GM19035 (cell line): ENCODE data around the gene RNF220.

Experiments used
- ATAC-seq: cut with Tn5 transposase; IDR thresholded peaks from one replicate; pipeline ENCODE4 v1.9.1; 2021; ENCODE audit not compliant: unreplicated experiment

The RNF220 gene

DNA sequence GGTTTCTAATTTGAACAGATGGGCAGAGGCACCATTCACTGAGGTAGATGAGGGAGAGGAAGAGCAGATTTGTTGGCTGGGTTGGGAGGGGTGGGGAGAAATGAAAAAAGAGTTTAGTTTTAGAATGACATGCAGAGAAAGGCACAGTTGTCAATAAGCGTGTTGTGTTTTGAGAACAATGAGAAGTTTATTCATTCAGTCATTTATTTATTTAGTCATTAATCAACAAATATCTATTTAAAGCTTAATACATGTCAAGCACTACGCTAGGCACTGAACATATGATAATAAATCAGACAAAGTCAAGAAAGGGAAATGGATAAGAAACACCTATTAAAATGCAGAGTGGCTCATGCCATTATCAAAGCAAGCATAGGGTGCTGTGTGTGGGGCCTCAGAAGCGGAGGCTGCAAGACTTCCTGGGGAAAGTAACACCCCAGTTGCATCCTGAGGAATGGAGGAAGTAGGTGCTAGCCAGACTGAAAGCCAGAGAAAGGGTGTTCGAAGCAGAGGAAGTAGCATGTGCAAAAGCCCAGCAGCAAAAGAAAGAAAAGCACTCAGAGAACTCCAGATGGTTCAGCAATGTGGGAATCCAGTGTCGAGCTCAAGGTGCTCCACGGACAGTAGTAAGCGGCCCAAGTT lies 114.1 kb downstream of the RNF220 start:
- no peak for ATAC-seq

DNA sequence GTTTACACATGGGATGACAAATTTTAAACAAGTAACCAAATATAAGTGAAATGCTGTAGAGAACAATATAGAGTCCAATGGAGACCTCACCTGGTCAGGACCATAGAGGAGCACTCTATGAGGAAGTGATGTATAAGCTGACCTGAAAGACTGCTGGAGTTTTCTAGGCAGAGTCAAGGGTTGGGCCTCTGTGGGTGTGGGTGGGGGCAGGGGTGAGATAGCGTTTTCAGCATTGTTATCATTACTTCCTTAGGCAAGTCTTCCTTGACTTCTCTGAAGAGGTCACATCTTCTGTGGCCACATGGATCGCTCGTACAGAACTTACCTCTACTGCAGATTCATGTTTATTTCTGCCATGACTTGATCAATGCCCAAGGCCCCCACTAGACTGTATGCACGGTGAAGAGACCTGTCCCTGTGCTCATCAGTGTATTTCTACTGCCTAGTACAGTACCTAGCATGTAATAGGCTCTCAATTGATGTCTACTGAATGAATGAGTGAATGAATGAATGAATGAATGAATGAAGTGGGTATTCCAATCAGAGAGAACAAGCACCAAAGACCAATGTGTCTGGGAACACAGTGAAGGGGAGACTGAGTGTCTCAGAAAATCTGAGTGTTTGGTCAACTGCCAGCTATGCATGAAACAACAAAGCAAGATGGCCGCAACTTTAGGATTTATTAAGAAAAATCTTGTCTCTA lies 116.5 kb downstream of the RNF220 start:
- ATAC-seq = no peak

DNA sequence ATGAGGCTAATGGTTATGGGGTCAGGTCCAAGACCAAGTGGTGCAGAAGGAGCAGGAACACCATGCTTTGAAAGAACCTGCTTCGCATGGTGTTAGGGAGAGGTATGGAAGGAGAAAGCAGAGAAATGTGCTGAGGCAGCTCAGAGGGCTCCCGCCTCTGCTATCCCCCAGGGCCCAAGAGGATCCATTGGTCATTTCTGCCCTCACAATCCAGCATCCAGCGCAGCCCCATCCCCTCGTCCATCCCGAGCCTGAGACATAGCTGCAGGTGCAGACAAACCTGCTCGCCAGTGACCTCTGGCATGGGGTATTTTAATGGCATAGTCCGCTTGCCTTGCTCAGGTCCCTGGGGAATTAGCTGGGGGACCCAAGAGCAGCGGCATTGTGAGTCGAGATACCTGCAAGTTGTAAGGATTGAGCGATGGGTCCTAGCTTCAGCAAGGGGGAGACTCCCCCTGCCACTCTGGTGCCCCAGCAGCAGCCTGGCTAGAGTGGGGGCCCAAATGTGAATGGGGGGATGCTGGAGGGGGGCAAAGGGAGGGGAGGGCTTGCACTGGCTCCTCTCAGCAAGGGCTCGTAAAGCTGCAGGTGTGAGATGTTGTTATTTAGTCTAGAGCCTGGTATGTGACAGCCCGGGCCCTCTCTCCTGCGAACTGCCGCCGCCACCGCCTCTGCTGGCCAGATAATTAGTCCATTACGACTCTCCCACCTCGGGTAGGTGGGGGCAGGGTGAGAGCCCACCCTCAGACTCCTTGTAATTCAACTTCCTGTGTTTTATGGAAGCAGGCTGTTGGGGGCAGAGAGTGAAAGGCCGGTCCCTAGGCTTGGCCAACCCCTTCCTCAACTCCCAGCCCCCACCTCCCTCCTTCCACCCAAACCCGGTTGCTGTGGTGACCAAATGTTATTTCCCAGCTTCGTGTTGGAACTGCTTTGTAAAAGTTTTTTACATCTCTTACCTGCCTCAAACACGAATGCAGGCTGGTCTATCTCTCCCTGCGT lies 118.8 kb downstream of the RNF220 start:
- no peak for ATAC-seq

DNA sequence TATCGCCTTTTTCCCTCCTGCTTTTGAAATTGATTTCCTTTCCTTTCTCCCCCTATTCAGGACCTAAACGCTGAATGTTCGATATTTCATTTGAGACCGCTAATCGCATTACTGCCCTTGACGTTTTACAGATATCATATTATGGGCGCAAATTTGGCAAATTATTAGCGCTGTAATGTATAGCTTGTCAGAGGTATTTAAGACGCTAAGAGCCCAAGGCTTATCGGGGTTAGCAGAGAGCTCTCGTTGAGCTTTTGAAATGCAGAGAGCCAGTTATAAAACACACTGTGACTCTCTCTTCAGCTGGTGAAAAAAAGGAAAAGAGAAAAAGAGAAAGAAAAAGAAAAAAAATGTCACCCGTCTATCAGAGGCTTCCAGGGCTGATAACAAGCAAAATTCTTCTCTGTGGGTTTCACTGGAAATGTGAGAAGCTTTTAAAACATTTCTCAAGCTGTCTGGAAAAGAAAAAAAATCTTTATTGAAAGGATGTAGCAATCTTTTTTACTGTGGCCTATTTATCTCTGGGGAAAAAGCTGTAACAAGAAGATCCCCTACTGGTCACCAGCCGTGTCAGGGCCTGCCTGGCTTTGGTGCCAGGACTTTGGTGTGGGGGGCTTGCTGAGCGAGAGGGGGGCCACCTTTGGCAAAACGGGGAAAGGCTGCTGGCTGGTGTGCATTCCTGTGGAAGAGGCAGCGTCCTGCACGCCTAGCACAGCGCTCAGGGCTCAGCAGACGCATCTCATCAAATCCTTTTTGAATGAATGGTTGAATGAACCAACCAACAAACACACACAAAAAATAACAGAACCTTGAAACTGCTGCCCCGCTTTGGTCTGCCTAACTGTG lies 119.8 kb downstream of the RNF220 start:
- no peak for ATAC-seq

DNA sequence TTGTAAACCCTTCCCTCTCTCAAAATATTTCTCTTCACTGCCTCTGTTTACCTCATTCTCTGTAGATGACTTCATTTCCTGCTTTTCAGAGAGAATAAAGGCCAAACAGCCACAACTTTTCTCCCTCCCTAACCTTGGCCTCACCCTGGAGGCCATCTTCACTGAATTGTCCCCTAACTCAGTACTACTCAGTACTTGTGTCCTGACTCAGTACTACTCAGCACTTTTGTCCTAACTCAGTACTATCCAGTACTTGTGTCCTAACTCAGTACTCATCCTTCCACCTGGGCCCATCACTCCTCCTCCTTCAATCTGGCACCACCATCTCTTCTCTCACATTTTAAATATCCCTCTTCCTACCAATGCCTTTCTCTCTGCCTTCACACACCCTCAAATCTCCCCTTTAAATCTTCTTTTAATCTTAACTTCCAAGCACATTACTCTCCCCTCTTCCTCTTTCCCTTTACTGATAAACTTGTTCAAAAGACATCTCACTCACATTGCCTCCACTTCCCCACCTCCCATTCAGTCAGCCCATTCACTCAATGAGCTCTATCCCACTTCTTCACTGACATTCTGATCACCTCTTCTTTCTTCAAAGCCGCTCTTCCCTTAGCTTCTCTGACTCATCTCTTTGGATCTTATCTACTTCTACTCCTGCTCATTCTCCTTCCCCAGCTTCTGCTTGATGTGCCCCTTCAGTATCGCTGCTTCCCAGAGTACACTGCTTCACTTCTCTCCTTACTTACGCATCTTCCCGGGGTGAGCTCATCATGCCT lies 121.4 kb downstream of the RNF220 start:
- ATAC-seq = no peak

DNA sequence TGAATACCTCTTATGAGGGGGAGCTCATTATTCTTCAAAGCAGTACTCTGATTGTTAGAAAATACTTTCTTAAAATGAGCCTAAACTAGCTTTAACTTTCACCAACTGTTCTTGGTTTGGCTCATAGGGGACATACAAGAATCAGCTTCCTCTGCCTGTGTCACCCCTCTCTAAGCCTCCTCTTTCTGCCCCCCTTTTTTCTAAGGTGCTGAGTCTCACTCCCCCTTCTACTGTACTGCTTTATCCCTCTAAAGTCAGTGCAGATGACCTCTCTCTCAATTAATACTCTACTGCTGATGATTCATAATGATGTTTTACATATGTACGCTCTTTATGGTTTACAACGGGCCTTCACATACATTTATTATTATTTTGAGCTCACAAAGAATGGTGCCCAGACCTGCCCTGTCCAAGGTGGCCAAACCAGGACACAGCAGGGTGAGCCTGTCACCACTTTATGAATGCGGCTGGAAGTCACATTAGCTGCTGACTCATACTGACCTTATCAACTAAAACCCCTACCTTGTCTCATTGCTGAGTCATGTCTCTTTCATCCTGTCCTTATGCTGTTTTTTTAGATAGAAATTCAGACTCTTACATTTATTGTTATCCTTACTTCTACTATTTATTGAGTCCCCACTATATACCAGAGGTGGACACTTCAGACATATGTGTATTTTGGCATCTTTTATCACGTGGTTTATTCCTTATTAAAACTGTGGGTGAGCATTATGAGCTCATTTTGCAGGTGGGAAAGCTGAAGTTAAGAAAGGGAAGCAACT lies 126.9 kb downstream of the RNF220 start:
- peak; percentile 70 for ATAC-seq

DNA sequence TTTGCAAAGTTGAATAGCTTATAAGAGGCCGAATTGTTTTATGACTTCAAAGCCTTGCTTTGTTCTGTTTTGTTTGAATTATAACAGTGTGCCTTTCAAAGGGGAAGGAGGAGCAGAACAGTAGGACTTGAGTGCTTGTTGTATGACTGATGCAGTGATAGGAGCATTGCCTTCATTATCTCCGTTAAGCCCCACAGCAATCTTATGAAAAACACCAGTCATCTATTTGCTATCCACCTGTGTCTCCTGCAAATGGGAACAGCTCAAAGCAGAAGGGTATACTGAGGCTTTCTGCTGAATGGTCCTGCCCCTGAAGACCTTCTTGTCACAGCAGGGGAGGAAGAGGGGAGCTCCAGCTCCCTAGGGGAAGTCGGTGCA lies 127.5 kb downstream of the RNF220 start:
- no peak for ATAC-seq

DNA sequence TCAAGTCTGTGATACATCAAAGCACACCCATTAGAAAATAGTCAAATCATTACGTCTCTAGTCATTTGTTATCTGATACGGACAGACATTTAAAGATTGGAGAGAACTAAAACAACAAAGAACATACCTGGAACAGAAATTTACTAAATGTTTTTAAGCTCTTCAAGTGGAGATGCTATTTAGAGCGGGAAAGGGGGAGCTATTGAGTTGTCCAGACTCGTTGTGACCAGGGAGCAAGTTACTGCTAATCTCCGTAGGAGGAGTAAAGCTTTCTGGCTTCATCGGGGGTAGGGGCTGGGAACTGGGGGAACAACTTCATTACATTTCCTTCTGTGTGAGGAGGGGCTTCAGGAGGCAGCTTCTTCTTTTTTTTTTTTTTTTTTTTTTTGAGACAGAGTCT lies 129.7 kb downstream of the RNF220 start:
- ATAC-seq = no peak

DNA sequence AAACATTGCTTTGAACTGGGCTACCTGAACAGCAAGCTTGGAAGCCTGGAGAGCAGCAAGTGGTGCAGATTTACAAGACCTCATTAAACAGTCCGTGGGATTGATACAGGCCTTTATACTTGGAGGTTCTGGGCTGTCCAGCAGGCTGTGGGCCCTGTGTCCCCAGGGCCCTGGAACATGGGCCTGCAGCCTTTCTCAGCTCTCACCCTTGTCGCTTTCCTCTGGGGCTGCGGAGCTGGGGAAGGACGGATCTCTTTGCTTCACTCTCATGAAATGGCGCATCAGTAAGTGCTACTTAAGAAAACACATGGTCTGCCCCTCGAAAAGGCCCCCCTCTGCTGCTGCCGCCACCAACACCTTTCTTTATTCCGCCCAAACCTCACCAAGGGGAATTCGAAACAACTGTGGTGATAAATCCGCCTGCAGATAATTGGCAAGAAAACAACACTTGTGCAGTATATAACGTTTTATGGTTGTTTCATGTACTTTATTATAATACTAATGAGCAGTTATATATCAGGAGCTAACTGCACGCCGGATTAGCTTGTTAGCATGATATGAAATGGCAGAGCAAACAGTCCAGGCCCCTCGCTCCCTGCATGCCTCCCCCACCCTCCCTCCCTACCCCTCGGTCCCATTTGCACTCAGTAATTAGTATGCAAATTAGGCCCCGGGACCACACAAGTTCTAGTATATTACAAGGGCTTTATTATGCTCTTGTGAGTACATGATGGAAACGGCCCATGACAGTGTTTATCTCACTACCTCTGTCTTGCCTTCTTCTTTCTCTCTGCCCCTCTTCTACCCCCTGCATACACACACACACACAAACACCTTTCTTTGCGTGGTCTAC lies 131.5 kb downstream of the RNF220 start:
- ATAC-seq = no peak

DNA sequence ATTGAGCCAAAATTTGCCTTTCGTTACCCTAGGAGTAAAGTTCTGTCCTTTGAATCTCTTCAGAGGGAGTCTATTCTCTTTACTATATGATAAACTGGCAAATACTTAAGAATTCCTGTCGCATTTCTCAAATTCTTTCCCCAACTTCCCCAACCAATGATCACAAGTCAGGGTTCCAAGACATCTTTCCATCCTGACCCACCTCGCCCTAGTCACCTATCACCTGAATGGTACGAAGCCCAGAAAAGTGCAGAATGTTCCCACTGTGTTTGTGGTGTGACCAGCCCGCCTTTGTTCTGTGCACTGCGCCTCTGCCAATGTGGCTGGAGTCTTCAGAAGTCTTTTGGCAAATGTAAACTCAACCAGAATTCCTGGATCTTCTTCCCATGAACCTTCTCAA lies 132.5 kb downstream of the RNF220 start:
- no peak for ATAC-seq

DNA sequence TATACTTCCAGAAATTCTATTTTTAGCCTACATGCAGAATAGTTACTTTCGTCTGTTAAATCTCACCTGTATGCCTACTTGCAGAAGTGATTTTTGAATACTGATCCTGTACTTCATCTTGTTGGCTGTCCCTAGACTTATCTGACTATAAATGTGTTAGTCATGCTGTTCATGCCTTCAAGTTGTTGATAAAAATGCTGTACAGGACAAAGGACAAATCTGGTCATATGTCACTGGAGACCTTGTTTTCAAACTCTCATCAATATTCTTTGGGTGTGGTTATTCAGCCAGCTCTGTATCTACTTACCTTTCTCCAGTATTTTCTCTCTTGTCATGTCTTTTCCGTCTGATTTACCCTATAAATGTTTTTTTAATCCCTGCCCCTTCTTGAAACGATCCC lies 132.9 kb downstream of the RNF220 start:
- ATAC-seq = no peak

DNA sequence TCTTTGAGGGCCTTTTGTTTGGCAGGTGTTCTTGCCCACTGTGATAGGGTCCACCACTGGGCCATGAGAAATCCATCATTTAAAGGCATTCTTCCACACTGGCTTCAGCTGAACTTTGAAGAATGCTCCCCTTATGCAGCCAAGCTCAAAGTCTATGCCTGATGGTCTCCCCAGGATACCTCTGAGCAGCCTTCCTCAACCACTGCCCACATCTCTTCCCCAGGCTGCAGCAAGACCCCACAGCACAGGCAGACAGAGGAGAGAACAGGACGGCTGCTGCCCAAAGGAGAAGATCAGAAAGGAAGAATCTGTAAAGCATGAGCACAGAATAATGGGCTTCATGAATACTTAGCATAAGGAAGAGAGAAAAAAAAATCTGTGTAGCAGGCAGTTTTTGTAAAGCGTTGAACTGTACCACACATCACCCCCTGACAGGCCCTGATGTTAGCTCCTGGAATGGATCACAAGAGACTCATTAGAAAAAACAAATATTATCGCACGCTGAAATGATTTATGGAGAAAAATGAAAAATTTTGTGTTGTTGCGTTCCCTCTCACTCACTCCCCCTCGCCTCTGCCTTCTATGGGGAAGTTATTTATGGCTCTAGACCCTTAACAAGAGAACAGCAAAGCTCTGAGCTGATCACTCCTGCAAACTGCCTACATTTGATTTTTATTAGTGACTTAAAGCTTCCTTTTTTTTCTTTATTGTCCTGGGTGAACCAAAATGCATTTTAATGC lies 135.1 kb downstream of the RNF220 start:
- no peak for ATAC-seq

DNA sequence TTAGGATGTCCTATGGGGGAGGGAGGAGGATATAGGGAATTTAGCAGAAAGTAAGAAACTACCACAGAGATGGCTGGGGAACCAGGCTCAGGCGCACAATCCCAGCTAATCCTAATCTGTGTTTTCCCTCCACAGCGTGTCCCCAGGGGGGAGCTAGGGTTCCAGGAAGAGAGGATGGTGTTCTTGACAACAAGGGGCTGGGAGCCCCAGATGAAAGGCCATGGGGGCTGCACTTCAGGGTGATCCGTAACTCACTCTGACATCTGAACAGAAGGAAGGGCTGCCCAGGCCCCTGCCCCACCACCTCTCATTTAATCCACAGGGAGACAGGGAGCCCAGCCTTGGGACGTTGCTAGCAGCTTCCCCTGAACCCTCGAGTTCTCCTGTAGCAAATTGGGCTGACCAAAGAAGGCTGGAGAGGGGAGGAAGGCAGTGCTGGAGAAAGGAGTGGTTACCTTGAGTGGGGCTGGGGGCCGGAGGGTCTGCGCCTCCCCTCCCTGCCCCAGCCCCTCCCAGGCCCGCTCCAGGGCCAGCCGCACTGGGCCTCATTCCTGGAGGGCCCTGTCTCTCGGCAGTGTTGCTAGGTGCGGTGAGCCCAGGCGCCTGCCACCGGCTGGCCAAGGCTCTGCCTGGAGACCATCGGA lies 137.5 kb downstream of the RNF220 start:
- ATAC-seq = no peak

DNA sequence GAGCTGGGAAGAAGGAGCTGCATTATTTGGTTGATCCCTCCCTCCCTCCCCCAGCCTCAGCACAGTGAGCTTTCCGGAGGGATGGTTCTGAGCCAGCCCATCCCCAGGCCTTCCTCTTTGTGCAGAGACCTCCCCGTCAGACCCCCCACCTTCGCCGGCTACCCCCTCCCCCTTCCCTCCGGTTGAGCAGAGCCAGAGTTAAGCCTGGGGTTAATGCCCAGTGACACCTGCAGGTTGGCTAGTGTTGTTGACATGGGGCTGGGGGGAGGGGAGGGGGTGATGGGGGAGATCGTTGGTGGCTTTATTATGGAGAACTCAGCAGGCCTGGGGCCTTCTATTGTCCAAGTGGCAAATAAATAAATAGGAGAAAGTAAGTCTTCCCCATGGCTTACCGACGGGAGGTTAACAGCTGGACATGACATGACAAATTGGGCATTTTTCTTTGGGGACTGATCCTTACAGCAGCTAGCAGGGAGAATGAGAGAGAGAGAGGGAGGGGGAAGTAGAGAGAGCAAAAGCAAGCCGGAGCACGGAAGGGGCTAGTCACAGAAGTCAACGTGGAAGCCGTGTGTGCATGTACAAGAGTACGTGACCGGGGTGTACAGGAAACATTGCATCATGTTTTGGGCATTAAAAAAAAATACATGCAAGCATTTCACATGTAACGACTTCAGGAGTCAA lies 138.1 kb downstream of the RNF220 start:
- no peak for ATAC-seq

DNA sequence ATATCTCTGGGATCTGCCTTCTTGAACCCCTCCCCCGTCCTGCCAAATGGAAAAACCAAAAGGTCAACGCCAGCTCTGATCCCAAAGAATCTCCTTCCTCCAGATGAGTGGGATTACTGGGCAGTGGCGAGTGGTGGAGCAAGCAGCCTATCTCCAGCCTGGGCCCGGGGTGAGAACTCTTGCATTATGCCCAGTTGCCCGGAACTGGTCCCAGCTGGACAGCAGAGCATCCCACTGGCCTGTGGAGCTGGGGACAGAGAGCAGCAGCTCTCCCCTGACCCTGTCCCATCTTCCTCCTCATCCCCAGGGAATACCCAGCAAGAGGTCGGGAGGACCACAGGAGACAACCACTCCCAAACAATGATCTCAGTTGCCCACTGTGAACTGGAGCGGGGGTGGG lies 138.7 kb downstream of the RNF220 start:
- no peak for ATAC-seq

DNA sequence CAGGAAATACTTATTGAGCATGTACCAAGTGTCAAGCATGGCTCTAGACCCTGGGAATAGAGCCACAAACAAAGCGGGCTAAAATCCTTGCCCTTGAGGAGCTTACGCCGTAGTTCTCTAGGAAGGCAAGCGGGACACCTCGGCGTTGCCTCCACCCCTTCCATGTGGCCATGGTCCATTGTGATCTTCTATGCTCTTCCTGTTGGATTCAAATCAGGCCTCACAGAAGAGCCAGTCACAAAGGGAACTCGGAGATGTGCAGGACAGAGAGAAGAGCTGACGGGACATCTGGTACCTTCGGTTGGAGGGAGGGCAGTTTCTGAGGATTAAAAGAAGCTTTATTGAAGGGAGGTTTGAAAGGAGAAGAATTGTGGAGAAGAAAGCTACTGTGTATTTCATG lies 139.9 kb downstream of the RNF220 start:
- ATAC-seq = no peak

DNA sequence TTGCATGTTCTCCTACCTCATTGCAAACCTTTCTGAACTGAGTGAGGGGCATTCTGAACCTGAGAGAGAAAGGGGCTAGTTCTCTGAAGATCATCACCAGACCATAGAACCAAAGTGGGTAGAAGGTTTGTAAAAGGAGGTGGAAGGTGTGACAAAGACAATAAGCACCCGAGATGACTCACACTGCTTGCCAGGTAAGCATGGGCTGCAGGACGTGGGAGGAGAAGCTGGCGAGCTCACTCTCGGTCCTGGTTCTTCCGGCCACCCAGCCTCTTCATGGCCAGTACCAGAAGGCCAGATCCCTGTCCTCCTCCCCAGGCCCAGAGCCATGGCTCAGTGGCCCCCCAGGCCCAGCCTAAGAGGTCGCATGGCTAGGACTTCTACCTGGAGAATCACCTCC lies 140.9 kb downstream of the RNF220 start:
- no peak for ATAC-seq
